Erythroblast (primary cell): ENCODE measurements around the gene CCDC187.

ENCODE experiments used
- GATA1 ChIP-seq: IDR thresholded peaks from 2 replicates; pipeline ENCODE4 v1.6.1; 2011; ENCODE audit warnings: low read depth, mild to moderate bottlenecking, control low read depth, low read length, moderate library complexity
- POLR2A ChIP-seq: IDR thresholded peaks from 2 replicates; pipeline ENCODE4 v1.6.1; 2011; ENCODE audit warnings: mild to moderate bottlenecking, low read length

GRCh38 chr9:136329636-136330405 lies 25.9 kb upstream of the CCDC187 start:
- TF ChIP-seq POLR2A (no peak), GATA1 (no peak)
